Effector memory CD8-positive, alpha-beta T cell (primary cell): ENCODE measurements around the gene WDFY2.

Source experiments
- ATAC-seq: fragments of 150-1000 bp; cut with Tn5 transposase; replicated peaks from 2 replicates; pipeline ENCODE4 v1.10.0; 2021; ENCODE audit warnings: mild to moderate bottlenecking, moderate library complexity
- DNase-seq, 3 experiments: peaks; one replicate each; pipeline ENCODE4 v3.0.0; 2021
- H3K27ac Mint-ChIP-seq, 2 donors: one replicate each; pipeline ENCODE4 v1.8.0; 2022; ENCODE audit warnings: mild to moderate bottlenecking in 2 of 2, mixed read lengths in 2 of 2, moderate library complexity in 2 of 2
- H3K27me3 Mint-ChIP-seq, 2 donors: one replicate each; pipeline ENCODE4 v1.8.0; 2022; ENCODE audit warnings: mixed read lengths in 2 of 2
- H3K36me3 Mint-ChIP-seq: one replicate; pipeline ENCODE4 v1.8.0; 2022; ENCODE audit warnings: mild to moderate bottlenecking, moderate library complexity, mixed read lengths; ENCODE audit not compliant: insufficient read depth
- H3K4me1 Mint-ChIP-seq, 2 donors: one replicate each; pipeline ENCODE4 v1.8.0; 2022; ENCODE audit warnings: low read depth in 2 of 2, mixed read lengths in 2 of 2
- H3K4me3 Mint-ChIP-seq, 2 donors: one replicate each; pipeline ENCODE4 v1.8.0; 2022; ENCODE audit warnings: mild to moderate bottlenecking in 2 of 2, mixed read lengths in 2 of 2, moderate library complexity in 2 of 2
- H3K9me3 Mint-ChIP-seq, 2 donors: one replicate each; pipeline ENCODE4 v1.8.0; 2022; ENCODE audit warnings: mixed read lengths in 2 of 2

The WDFY2 gene

GRCh38 chr13:51728972-51729371 is 144.7 kb downstream of the WDFY2 start:
- no peak for DNase-seq
- H3K27me3 Mint-ChIP-seq, result no peaks in the 10 kb centered on the region

GRCh38 chr13:51729866-51730553 is 145.7 kb downstream of the WDFY2 start:
- no peaks in the 10 kb centered on the region for H3K27me3 Mint-ChIP-seq
- H3K36me3 Mint-ChIP-seq, result no peaks in the 10 kb centered on the region
- no peak for ATAC-seq
- no peak overlapping the region for H3K27ac Mint-ChIP-seq
- H3K9me3 Mint-ChIP-seq, result no peaks in the 10 kb centered on the region
- DNase-seq, result no peak
- no peak overlapping the region for H3K4me3 Mint-ChIP-seq
- H3K4me1 Mint-ChIP-seq, result peaks cover 0 to 14% of the 10 kb centered on the region in 2 donors

More at GRCh38 chr13:51728972-51729371, 144.7 kb downstream of the WDFY2 start:
- Mint-ChIP-seq H3K4me1 (peaks cover 0 to 14% of the 10 kb centered on the region in 2 donors), H3K4me3 (no peak overlapping the region), H3K27ac (no peak overlapping the region), H3K36me3 (no peaks in the 10 kb centered on the region), H3K9me3 (no peaks in the 10 kb centered on the region)
- ATAC-seq, result no peak

DNA sequence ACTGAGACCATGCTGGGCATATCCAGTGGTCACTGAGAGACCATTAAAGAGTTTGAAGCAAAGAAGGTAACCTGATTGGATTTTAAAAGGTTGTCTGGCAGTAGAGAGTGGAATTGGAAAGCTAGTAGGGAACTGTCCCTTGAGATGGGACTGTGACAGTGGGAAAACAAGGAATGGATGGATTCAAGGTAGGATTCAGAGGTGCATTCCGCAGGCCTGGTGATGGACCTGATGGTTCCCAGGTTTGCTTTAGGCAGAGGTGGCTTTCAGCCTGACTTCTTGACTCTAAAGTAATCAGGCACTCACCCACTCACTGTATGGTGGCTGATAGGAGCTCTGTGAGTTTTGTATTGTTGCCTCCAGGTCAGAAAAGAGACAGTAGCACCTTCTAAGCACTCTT is 146.7 kb downstream of the WDFY2 start:
- DNase-seq (no peak), ATAC-seq (no peak)
- H3K36me3 Mint-ChIP-seq, result no peaks in the 10 kb centered on the region
- no peaks in the 10 kb centered on the region for H3K27me3 Mint-ChIP-seq
- H3K4me1 Mint-ChIP-seq, result peaks cover 0 to 14% of the 10 kb centered on the region in 2 donors
- H3K27ac Mint-ChIP-seq, result no peak overlapping the region
- no peaks in the 10 kb centered on the region for H3K9me3 Mint-ChIP-seq
- no peak overlapping the region for H3K4me3 Mint-ChIP-seq

GRCh38 chr13:51731759-51732158 is 147.5 kb downstream of the WDFY2 start:
- H3K27me3 Mint-ChIP-seq, result no peaks in the 10 kb centered on the region
- H3K4me1 Mint-ChIP-seq, result peaks cover 0 to 14% of the 10 kb centered on the region in 2 donors

DNA sequence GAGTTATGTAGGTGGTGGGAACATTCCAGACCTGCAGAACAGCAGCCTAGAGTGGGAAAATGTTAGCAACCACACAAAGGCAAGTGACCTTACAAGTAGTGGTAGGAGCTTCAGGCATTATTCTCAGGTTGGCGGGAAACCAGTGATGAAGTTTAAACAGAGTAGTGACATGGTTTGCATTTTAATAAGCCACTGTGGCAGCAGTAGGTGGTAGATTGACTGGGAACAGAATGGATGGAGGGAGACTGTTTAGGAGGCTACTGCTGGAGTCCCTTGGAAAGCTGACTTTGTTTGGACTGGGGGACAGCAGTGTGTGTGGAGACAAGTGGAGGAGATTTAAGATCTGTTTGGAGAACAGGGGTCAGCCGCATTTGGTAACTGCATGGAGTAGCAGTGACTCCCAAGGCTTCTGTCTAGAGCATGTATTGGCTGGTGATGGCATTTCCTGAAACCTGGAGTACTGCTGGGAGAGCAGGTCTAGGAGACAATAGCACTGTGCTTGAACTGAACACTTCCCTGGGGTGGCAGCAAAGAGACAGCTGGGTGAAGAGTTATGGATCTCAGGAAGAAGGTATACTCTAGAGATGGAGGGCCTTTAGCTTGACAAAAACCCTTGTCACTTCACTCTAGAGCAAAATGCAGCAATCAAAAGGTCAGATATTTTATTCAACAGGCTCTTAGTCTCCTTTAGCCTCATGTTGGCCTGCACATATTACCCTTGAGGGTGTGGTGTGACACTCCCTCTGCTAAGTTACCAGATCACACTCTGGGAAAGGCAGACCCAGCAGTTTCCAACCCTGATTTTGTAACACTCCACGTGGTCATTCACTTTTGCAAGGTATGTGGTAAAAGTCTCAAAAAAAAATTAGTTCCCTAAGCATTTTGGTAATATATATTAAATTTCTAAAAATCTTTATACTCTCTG is 149.4 kb downstream of the WDFY2 start:
- Mint-ChIP-seq H3K27me3 (no peaks in the 10 kb centered on the region), H3K27ac (peak overlapping the region in 1 of 2 donors; percentile 32), H3K4me3 (no peak overlapping the region), H3K4me1 (peaks cover 3 to 15% of the 10 kb centered on the region in 2 donors), H3K36me3 (peaks cover 2% of the 10 kb centered on the region), H3K9me3 (no peaks in the 10 kb centered on the region)
- DNase-seq (no peak), ATAC-seq (no peak)

More at GRCh38 chr13:51731759-51732158, 147.5 kb downstream of the WDFY2 start:
- no peak overlapping the region for H3K27ac Mint-ChIP-seq
- ATAC-seq (no peak), DNase-seq (no peak)
- no peaks in the 10 kb centered on the region for H3K9me3 Mint-ChIP-seq
- H3K4me3 Mint-ChIP-seq, result no peak overlapping the region
- peaks cover 2% of the 10 kb centered on the region for H3K36me3 Mint-ChIP-seq

DNA sequence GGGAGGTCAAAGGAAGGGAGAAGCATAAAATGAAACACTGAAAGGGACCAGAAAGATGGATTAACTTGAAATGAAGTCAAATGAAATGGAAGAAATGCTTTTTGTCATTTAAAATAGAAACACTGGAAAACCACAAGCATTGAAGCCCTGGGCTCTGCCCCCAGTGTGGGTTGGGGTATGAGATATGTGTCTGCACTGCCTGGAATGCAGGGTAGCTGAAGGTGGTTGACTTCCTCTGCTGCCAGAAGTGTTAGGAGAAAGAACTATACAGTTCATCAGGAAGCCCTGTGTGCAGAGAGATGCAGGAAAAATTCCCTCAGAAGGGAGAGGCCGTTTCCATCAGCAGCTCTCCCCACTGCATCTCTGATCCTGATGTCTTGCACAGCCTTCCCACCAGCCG is 150.5 kb downstream of the WDFY2 start:
- Mint-ChIP-seq H3K4me3 (no peak overlapping the region), H3K36me3 (peaks cover 10% of the 10 kb centered on the region), H3K4me1 (peaks cover 3 to 15% of the 10 kb centered on the region in 2 donors), H3K27me3 (no peaks in the 10 kb centered on the region), H3K9me3 (no peaks in the 10 kb centered on the region), H3K27ac (no peak overlapping the region)
- ATAC-seq (no peak), DNase-seq (no peak)

- H3K4me3 Mint-ChIP-seq, result no peak overlapping the region
- ATAC-seq (peak; percentile 39), DNase-seq (no peak)
- H3K4me1 Mint-ChIP-seq, result peaks cover 3 to 13% of the 10 kb centered on the region in 2 donors
- H3K36me3 Mint-ChIP-seq, result peaks cover 22% of the 10 kb centered on the region
- H3K27me3 Mint-ChIP-seq, result no peaks in the 10 kb centered on the region
- H3K9me3 Mint-ChIP-seq, result no peaks in the 10 kb centered on the region
- H3K27ac Mint-ChIP-seq, result no peak overlapping the region
These were observed 153.3 kb downstream of the WDFY2 start for GRCh38 chr13:51737609-51738008.

GRCh38 chr13:51738226-51738905 is 154.1 kb downstream of the WDFY2 start:
- Mint-ChIP-seq H3K9me3 (no peaks in the 10 kb centered on the region), H3K27me3 (no peaks in the 10 kb centered on the region), H3K36me3 (peaks cover 22% of the 10 kb centered on the region), H3K4me3 (no peak overlapping the region), H3K27ac (peak overlapping the region in 1 of 2 donors; percentile 70), H3K4me1 (peaks cover 3 to 9% of the 10 kb centered on the region in 2 donors)
- DNase-seq (no peak), ATAC-seq (no peak)

- Mint-ChIP-seq H3K9me3 (no peaks in the 10 kb centered on the region), H3K27me3 (no peaks in the 10 kb centered on the region), H3K36me3 (peaks cover 27% of the 10 kb centered on the region), H3K27ac (peak overlapping the region in 1 of 2 donors; percentile 70), H3K4me3 (no peak overlapping the region), H3K4me1 (peaks cover 3 to 4% of the 10 kb centered on the region in 2 donors)
- no peak for DNase-seq
- ATAC-seq, result no peak
These were observed 154.9 kb downstream of the WDFY2 start for GRCh38 chr13:51739027-51739764.

GRCh38 chr13:51740698-51741097 is 156.4 kb downstream of the WDFY2 start:
- Mint-ChIP-seq H3K27me3 (no peaks in the 10 kb centered on the region), H3K36me3 (peaks cover 27% of the 10 kb centered on the region)

DNA sequence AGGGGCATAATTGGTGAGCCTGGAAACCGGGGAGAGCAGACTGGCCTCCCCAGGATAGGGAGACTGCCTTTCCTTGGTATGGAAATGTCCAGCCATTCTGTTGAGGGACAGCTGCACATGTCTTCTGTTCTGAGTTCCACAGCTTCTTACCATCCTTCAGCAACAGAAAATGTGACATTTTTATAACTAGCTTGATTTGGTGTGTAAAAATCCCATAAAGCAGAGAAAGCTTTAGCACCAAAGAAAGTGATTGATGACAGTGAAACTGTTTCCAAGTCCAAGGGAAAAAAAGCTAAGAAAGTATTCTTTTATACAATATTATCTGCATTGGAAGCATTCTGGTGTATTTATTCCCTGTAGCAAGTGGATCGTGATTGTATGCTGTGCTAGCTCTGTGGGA is 157.8 kb downstream of the WDFY2 start:
- no peak for DNase-seq
- ATAC-seq, result no peak
- no peak overlapping the region for H3K4me3 Mint-ChIP-seq
- H3K27ac Mint-ChIP-seq, result no peak overlapping the region
- peaks cover 25% of the 10 kb centered on the region for H3K36me3 Mint-ChIP-seq
- no peaks in the 10 kb centered on the region for H3K27me3 Mint-ChIP-seq
- H3K4me1 Mint-ChIP-seq, result peaks cover 3 to 4% of the 10 kb centered on the region in 2 donors
- H3K9me3 Mint-ChIP-seq, result no peaks in the 10 kb centered on the region

More at GRCh38 chr13:51740698-51741097, 156.4 kb downstream of the WDFY2 start:
- Mint-ChIP-seq H3K27ac (peak overlapping the region in 1 of 2 donors; percentile 23), H3K4me3 (no peak overlapping the region), H3K9me3 (no peaks in the 10 kb centered on the region), H3K4me1 (peaks cover 3 to 4% of the 10 kb centered on the region in 2 donors)
- DNase-seq (no peak), ATAC-seq (no peak)

DNA sequence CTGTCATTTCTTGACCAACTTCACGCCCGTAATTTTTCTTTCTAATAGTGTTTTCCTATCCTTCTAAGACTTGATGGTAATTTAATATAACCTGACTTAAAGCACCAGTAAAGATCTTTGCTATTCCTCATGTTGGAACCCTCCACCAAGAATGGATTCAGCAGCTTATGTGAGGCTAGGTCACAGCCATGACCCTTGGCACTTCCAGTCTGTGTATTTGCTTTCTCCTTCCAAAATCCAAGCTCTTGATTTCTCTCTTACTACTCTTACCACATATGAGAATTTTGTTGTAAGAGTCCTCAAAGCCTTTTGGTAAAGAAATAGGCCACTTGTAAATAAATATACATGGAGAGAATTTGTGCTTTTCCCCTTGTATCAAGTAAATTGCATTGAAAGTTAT is 158.3 kb downstream of the WDFY2 start:
- H3K27me3 Mint-ChIP-seq, result no peaks in the 10 kb centered on the region
- H3K4me3 Mint-ChIP-seq, result no peak overlapping the region
- no peaks in the 10 kb centered on the region for H3K9me3 Mint-ChIP-seq
- ATAC-seq (no peak), DNase-seq (no peak)
- no peak overlapping the region for H3K27ac Mint-ChIP-seq
- H3K36me3 Mint-ChIP-seq, result peaks cover 28% of the 10 kb centered on the region
- peaks cover 1 to 2% of the 10 kb centered on the region in 2 donors for H3K4me1 Mint-ChIP-seq

- Mint-ChIP-seq H3K4me3 (no peak overlapping the region), H3K9me3 (no peaks in the 10 kb centered on the region), H3K4me1 (no peaks in the 10 kb centered on the region), H3K36me3 (peaks cover 23% of the 10 kb centered on the region), H3K27ac (no peak overlapping the region), H3K27me3 (no peaks in the 10 kb centered on the region)
- ATAC-seq (no peak), DNase-seq (no peak)
These were observed 161.0 kb downstream of the WDFY2 start for GRCh38 chr13:51745243-51745642.
